Measurements from ENCODE around the gene HSD11B1.

GRCh38 chr1:209714338-209714737 is 9.7 kb downstream of the HSD11B1 start:
- TF ChIP-seq, protein P1, sequence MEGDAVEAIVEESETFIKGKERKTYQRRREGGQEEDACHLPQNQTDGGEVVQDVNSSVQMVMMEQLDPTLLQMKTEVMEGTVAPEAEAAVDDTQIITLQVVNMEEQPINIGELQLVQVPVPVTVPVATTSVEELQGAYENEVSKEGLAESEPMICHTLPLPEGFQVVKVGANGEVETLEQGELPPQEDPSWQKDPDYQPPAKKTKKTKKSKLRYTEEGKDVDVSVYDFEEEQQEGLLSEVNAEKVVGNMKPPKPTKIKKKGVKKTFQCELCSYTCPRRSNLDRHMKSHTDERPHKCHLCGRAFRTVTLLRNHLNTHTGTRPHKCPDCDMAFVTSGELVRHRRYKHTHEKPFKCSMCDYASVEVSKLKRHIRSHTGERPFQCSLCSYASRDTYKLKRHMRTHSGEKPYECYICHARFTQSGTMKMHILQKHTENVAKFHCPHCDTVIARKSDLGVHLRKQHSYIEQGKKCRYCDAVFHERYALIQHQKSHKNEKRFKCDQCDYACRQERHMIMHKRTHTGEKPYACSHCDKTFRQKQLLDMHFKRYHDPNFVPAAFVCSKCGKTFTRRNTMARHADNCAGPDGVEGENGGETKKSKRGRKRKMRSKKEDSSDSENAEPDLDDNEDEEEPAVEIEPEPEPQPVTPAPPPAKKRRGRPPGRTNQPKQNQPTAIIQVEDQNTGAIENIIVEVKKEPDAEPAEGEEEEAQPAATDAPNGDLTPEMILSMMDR (IDR thresholded peaks at IDR 0.05; ENCODE audit: low read length): no peak
- no peak for TF ChIP-seq EZH2 (IDR thresholded peaks at IDR 0.05; ENCODE audit: borderline replicate concordance, low read length)
